Measurements from ENCODE around the gene TMEM225. TPM values are rescaled to one million over a fixed set of nuclear protein-coding genes. Genes with fewer than 3 reads are reported as not detected.

The TMEM225 gene
- not detected for total RNA-seq

GRCh38 chr11:123885570-123885969 lies at the start of gene TMEM225:
TSS of gene TMEM225 (minus strand) at chr11:123885670. CDS start at chr11:123885425, 245 bp downstream.
- H3K9me3 ChIP-seq = no peaks in the 10 kb centered on the region
- H3K36me3 ChIP-seq = no peaks in the 10 kb centered on the region
- no peak for DNase-seq
- no peak within 1 kb of the TSS for H3K4me3 ChIP-seq
- H3K9ac ChIP-seq (ENCODE audit: low read depth in 2 of 2, low read length in 2 of 2) = no peak within 1 kb of the TSS
- no peaks in the 10 kb centered on the region for H3K4me1 ChIP-seq
- intact Hi-C loops (cut with DNase I) = no loop called here
- no peaks in the 10 kb centered on the region for H3K27me3 ChIP-seq
- H3K27ac ChIP-seq = no peak within 1 kb of the TSS
- TF ChIP-seq, protein P1, sequence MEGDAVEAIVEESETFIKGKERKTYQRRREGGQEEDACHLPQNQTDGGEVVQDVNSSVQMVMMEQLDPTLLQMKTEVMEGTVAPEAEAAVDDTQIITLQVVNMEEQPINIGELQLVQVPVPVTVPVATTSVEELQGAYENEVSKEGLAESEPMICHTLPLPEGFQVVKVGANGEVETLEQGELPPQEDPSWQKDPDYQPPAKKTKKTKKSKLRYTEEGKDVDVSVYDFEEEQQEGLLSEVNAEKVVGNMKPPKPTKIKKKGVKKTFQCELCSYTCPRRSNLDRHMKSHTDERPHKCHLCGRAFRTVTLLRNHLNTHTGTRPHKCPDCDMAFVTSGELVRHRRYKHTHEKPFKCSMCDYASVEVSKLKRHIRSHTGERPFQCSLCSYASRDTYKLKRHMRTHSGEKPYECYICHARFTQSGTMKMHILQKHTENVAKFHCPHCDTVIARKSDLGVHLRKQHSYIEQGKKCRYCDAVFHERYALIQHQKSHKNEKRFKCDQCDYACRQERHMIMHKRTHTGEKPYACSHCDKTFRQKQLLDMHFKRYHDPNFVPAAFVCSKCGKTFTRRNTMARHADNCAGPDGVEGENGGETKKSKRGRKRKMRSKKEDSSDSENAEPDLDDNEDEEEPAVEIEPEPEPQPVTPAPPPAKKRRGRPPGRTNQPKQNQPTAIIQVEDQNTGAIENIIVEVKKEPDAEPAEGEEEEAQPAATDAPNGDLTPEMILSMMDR (IDR thresholded peaks at IDR 0.05) = no peak

DNA sequence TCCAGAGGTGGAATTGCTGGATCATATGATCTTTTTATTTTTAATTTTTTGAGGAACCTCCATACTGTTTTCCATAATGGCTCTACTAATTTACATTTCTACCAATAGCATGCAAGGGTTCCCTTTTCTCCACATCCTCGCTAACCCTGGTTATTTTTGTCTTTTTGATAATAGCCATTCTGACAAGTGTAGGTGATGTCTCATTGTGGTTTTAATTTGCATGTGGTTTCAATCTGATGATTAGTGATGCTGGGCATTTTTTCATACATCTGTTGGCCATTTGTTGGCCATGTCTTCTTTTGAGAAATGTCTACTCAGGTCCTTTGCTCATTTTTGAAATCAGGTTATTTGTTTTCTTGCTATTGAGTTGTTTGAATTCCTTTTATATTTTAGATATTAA lies 38.6 kb upstream of the TMEM225 start:
- no peak overlapping the region for H3K4me3 ChIP-seq
- no peaks in the 10 kb centered on the region for H3K4me1 ChIP-seq
- no peak for DNase-seq
- H3K9ac ChIP-seq (ENCODE audit: low read depth in 2 of 2, low read length in 2 of 2) = no peak overlapping the region
- no peak overlapping the region for H3K27ac ChIP-seq
- intact Hi-C loops (cut with DNase I) = no loop called here
- no peaks in the 10 kb centered on the region for H3K27me3 ChIP-seq
- H3K9me3 ChIP-seq = no peaks in the 10 kb centered on the region
- TF ChIP-seq, protein P1 (IDR thresholded peaks at IDR 0.05) = no peak
- H3K36me3 ChIP-seq = no peaks in the 10 kb centered on the region

DNA sequence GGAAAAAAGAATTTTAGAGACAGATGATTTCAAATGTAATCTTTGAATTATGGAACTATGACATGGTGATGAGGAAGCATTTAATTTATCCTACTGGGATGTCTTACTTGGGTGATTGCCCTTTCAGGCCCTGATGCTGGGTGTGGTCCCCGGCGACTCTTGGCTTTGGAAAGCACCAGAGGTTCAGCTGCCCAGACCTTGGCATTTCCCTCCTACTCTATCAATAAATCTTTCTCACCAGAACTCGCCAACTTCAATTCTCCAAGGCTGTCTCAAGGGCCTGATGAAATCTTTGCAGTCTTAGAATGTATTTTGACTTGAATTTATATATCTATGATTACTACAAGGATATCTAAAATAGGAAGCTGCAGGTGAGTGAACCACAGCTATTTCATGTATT lies 35.5 kb upstream of the TMEM225 start:
- Histone ChIP-seq H3K9me3 (no peaks in the 10 kb centered on the region), H3K4me1 (no peaks in the 10 kb centered on the region), H3K27me3 (no peaks in the 10 kb centered on the region), H3K4me3 (no peak overlapping the region), H3K9ac (ENCODE audit: low read depth in 2 of 2, low read length in 2 of 2) (no peak overlapping the region), H3K36me3 (no peaks in the 10 kb centered on the region), H3K27ac (no peak overlapping the region)
- no peak for DNase-seq
- TF ChIP-seq, protein P1 (IDR thresholded peaks at IDR 0.05) = no peak
- intact Hi-C loops (cut with DNase I) = no loop called here

- no peaks in the 10 kb centered on the region for H3K9me3 ChIP-seq
- no peaks in the 10 kb centered on the region for H3K27me3 ChIP-seq
- intact Hi-C loops (cut with DNase I) = no loop called here
- TF ChIP-seq, protein P1 (IDR thresholded peaks at IDR 0.05) = no peak
- DNase-seq = no peak
- H3K9ac ChIP-seq (ENCODE audit: low read depth in 2 of 2, low read length in 2 of 2) = no peak overlapping the region
- H3K4me1 ChIP-seq = no peaks in the 10 kb centered on the region
- no peaks in the 10 kb centered on the region for H3K36me3 ChIP-seq
- no peak overlapping the region for H3K27ac ChIP-seq
- H3K4me3 ChIP-seq = no peak overlapping the region
Observed at GRCh38 chr11:123905826-123906225, 20.4 kb upstream of the TMEM225 start.

- Histone ChIP-seq H3K9me3 (no peaks in the 10 kb centered on the region), H3K4me1 (no peaks in the 10 kb centered on the region), H3K4me3 (no peak overlapping the region), H3K9ac (ENCODE audit: low read depth in 2 of 2, low read length in 2 of 2) (no peak overlapping the region), H3K27ac (no peak overlapping the region), H3K27me3 (no peaks in the 10 kb centered on the region), H3K36me3 (no peaks in the 10 kb centered on the region)
- no peak for DNase-seq
- TF ChIP-seq, protein P1 (IDR thresholded peaks at IDR 0.05) = no peak
- intact Hi-C loops (cut with DNase I) = no loop called here
Observed at GRCh38 chr11:123904932-123905331, 19.5 kb upstream of the TMEM225 start.

GRCh38 chr11:123903932-123904331 lies 18.5 kb upstream of the TMEM225 start:
- Histone ChIP-seq H3K36me3 (no peaks in the 10 kb centered on the region), H3K9ac (ENCODE audit: low read depth in 2 of 2, low read length in 2 of 2) (no peak overlapping the region), H3K27ac (no peak overlapping the region), H3K4me3 (no peak overlapping the region), H3K27me3 (no peaks in the 10 kb centered on the region), H3K9me3 (no peaks in the 10 kb centered on the region), H3K4me1 (no peaks in the 10 kb centered on the region)
- DNase-seq = no peak
- intact Hi-C loops (cut with DNase I) = no loop called here
- TF ChIP-seq, protein P1 (IDR thresholded peaks at IDR 0.05) = no peak

Data from colonic mucosa (tissue), 4 donors.